ENCODE measurements around the gene CHID1. TPM values are rescaled to one million over a fixed set of nuclear protein-coding genes. Genes with fewer than 3 reads are reported as not detected.

Gene CHID1
- total and polyA plus RNA-seq, 9 of the 15 experiments (the other 6 are each of a cell fraction or from before 2014, with no cell fraction given): 15.1 to 108 (median 39.8) TPM

GRCh38 chr11:875769-876301 is 34.8 kb downstream of the CHID1 start (continued):
- peak; percentile 86 for TF ChIP-seq MGA (IDR thresholded peaks at IDR 0.05)
- TF ChIP-seq EP400 (IDR thresholded peaks at IDR 0.05): no peak; the same call in 1 of the 2 replicates
- no peak for TF ChIP-seq CEBPG (CRISPR knock-in tag; IDR thresholded peaks at IDR 0.05)
- TF ChIP-seq CEBPG (tag; conservative IDR thresholded peaks at IDR 0.05 in 1 of 2, IDR thresholded peaks at IDR 0.05 in 1 of 2): no peak
- peak; percentile 56; the same call in 1 of the 2 replicates for TF ChIP-seq JUND (IDR thresholded peaks at IDR 0.05; ENCODE audit: borderline replicate concordance, low read depth, low read length)
- TF ChIP-seq JUND (tag; IDR thresholded peaks at IDR 0.05; ENCODE audit: borderline replicate concordance, low read depth, low read length): no peak
- peak; percentile 94 for TF ChIP-seq POLR2AphosphoS5 (IDR thresholded peaks at IDR 0.05; ENCODE audit: control insufficient read depth, insufficient read depth, low read depth, low read length)
- TF ChIP-seq TBL1XR1 (IDR thresholded peaks at IDR 0.05; ENCODE audit: low read length in 2 of 2): peak; percentile 78 to 93
- no peak for TF ChIP-seq PHB (CRISPR knock-in tag; IDR thresholded peaks at IDR 0.05)
- TF ChIP-seq PHB2 (IDR thresholded peaks at IDR 0.05; ENCODE audit: low read depth): peak; percentile 83
- peak; percentile 79 for TF ChIP-seq CTBP1 (IDR thresholded peaks at IDR 0.05; ENCODE audit: borderline replicate concordance)
- TF ChIP-seq KDM1A (IDR thresholded peaks at IDR 0.05): peak; percentile 90 to 92
- peak; percentile 77; the same call in 1 of the 2 replicates for TF ChIP-seq CC2D1A (IDR thresholded peaks at IDR 0.05)
- TF ChIP-seq, protein P1, sequence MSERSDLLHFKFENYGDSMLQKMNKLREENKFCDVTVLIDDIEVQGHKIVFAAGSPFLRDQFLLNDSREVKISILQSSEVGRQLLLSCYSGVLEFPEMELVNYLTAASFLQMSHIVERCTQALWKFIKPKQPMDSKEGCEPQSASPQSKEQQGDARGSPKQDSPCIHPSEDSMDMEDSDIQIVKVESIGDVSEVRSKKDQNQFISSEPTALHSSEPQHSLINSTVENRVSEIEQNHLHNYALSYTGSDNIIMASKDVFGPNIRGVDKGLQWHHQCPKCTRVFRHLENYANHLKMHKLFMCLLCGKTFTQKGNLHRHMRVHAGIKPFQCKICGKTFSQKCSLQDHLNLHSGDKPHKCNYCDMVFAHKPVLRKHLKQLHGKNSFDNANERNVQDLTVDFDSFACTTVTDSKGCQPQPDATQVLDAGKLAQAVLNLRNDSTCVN (CRISPR knock-in tag; IDR thresholded peaks at IDR 0.05): no peak
- TF ChIP-seq STAT5A (IDR thresholded peaks at IDR 0.05; ENCODE audit: borderline replicate concordance, low read length): peak; percentile 86
- TF ChIP-seq NCOR1 (IDR thresholded peaks at IDR 0.05): peak; percentile 99
- peak; percentile 41; the same call in 1 of the 2 replicates for TF ChIP-seq TCF7 (IDR thresholded peaks at IDR 0.05; ENCODE audit: borderline replicate concordance)
- TF ChIP-seq HDAC2 (IDR thresholded peaks at IDR 0.05): peak; percentile 88
